Kidney epithelial cell (primary cell): ENCODE results near the gene PPP4R2. TPM values are rescaled to one million over a fixed set of nuclear protein-coding genes. Genes with fewer than 3 reads are reported as not detected.

ENCODE experiments used
- DNase-seq: peaks from one replicate; pipeline ENCODE4 v3.0.0-alpha.2; 2010; ENCODE audit warnings: low read depth
- H3K27me3 ChIP-seq: 2 replicates; pipeline ENCODE4 v1.6.0; 2011; ENCODE audit warnings: low read length; ENCODE audit not compliant: control insufficient read depth, insufficient read depth
- H3K36me3 ChIP-seq: 2 replicates; pipeline ENCODE4 v1.5.1; 2011; ENCODE audit warnings: low read length; ENCODE audit not compliant: control insufficient read depth, insufficient read depth
- H3K4me3 ChIP-seq: 2 replicates; pipeline ENCODE4 v1.5.1; 2011; ENCODE audit warnings: low read depth, mild to moderate bottlenecking, control low read depth, low read length
- CTCF ChIP-seq: IDR thresholded peaks from 2 replicates; pipeline ENCODE4 v1.5.1; 2011; ENCODE audit warnings: mild to moderate bottlenecking, moderate library complexity, low read length, control low read depth, inconsistent platforms; ENCODE audit not compliant: insufficient read depth, poor library complexity, severe bottlenecking
- total RNA-seq: library from RNA; depleted of rRNA; stranded (reverse); fragments of >200 nt; gene quantifications from 2 replicates; pipeline ENCODE4 v1.2.3, GENCODE V29; 2015

Gene PPP4R2
- total RNA-seq, 1 donor from 2014 or later, result 42.5 TPM

- no peak for TF ChIP-seq CTCF
- H3K27me3 ChIP-seq, result no peaks in the 10 kb centered on the region
- DNase-seq, result no peak
- no peaks in the 10 kb centered on the region for H3K36me3 ChIP-seq
- no peak overlapping the region for H3K4me3 ChIP-seq
Measured at GRCh38 chr3:73069187-73069586, 72.6 kb downstream of the PPP4R2 start.

- no peak for TF ChIP-seq CTCF
- Histone ChIP-seq H3K4me3 (no peak overlapping the region), H3K27me3 (no peaks in the 10 kb centered on the region), H3K36me3 (no peaks in the 10 kb centered on the region)
- DNase-seq, result no peak
Measured at GRCh38 chr3:73069775-73070444, 73.3 kb downstream of the PPP4R2 start.

GRCh38 chr3:73070675-73071575 lies 74.3 kb downstream of the PPP4R2 start:
- Histone ChIP-seq H3K36me3 (no peaks in the 10 kb centered on the region), H3K27me3 (no peaks in the 10 kb centered on the region), H3K4me3 (no peak overlapping the region)
- no peak for TF ChIP-seq CTCF
- no peak for DNase-seq

GRCh38 chr3:73071952-73072351 lies 75.3 kb downstream of the PPP4R2 start:
- Histone ChIP-seq H3K4me3 (no peak overlapping the region), H3K27me3 (no peaks in the 10 kb centered on the region), H3K36me3 (no peaks in the 10 kb centered on the region)
- DNase-seq, result no peak
- TF ChIP-seq CTCF, result no peak

- DNase-seq, result no peak
- no peaks in the 10 kb centered on the region for H3K36me3 ChIP-seq
- no peaks in the 10 kb centered on the region for H3K27me3 ChIP-seq
- no peak for TF ChIP-seq CTCF
- no peak overlapping the region for H3K4me3 ChIP-seq
Measured at GRCh38 chr3:73072634-73073033, 76.0 kb downstream of the PPP4R2 start.
